Subcutaneous adipose tissue (tissue), 4 donors: ENCODE results near the gene LEMD3. TPM values are rescaled to one million over a fixed set of nuclear protein-coding genes. Genes with fewer than 3 reads are reported as not detected.

Experiments
- total RNA-seq, 4 donors: library from RNA; depleted of rRNA; stranded (reverse); fragments of >200 nt; gene quantifications; one replicate each; pipeline ENCODE4 v1.1.0, GENCODE V29; 2016
- TF ChIP-seq, protein P1 (sequence below): fragments of 450-650 bp; IDR thresholded peaks from one replicate; pipeline ENCODE4 v1.5.1; 2016; ENCODE audit warnings: low read depth, mild to moderate bottlenecking, control low read depth, antibody characterized with exemption, moderate library complexity

Gene LEMD3
- total RNA-seq, 4 donors from 2014 or later, result 20.0 to 36.0 (median 26.0) TPM

DNA sequence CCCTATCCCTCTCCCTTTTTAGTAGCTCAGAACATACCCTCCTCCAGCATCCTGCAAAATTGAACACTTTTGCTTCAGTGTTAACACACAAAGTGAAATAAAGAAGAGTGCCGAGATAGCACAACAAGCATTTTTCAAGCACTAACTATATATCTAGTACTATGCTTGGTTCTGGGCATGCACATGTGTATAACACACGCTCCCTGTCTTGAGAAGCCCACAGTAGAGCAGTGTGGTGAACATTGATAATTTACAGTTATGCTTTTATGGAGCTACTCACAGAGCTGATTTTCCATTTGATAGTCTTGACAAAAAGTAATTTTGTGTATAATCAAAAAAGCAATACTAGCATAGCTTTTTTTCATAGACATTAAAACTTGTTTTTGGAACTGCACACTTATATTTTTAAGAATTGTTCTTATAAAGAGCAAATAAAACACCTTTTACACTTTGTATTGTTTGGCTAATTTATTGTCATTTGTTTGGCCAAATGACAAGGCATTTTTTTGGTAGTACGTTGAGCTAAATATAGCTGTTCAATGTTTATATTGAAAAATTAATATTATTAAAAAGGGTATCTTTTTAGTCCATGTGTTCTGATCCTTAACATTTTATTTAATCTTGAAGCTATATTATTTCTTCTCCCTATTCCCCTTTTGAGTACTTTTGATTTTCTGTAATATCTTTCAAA lies 39.7 kb downstream of the LEMD3 start:
- TF ChIP-seq, protein P1, sequence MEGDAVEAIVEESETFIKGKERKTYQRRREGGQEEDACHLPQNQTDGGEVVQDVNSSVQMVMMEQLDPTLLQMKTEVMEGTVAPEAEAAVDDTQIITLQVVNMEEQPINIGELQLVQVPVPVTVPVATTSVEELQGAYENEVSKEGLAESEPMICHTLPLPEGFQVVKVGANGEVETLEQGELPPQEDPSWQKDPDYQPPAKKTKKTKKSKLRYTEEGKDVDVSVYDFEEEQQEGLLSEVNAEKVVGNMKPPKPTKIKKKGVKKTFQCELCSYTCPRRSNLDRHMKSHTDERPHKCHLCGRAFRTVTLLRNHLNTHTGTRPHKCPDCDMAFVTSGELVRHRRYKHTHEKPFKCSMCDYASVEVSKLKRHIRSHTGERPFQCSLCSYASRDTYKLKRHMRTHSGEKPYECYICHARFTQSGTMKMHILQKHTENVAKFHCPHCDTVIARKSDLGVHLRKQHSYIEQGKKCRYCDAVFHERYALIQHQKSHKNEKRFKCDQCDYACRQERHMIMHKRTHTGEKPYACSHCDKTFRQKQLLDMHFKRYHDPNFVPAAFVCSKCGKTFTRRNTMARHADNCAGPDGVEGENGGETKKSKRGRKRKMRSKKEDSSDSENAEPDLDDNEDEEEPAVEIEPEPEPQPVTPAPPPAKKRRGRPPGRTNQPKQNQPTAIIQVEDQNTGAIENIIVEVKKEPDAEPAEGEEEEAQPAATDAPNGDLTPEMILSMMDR, result no peak

DNA sequence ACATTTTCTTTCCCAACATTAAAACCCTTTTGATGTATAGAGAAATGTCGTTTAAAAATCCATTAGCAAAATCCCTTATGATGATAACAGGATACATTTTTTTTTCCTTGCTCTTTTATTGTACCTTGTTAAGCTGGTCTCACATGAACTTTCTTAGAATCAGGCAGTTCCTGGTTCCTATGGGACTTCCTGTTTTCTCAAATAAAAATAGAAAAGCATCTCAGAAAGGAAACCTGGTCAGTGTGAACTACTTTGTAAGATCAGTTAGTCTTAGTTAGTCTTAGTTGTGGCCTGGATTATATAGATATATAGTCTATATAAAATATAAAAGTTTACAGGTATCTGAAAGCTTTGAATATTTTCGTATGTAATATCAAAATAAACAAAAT lies 40.3 kb downstream of the LEMD3 start:
- TF ChIP-seq, protein P1, result no peak

DNA sequence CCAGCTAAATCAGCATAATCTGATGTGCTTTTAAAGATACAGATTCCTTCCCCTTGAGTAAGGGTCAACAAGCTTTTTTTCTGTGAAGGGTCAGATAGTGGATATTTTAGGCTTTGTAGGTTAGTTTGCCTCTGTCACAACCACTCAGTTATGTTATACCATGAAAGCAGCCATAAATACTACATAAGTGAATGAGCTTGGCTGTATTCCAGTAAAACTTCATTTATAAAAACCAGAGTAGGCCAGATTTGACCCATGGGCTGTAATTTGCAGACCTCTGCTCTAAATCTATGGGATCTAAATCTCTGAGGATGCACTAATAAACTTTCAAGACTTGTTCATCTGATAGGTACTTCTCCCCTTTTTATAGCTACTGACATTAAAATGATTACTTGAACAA lies 47.7 kb downstream of the LEMD3 start:
- TF ChIP-seq, protein P1, result no peak

DNA sequence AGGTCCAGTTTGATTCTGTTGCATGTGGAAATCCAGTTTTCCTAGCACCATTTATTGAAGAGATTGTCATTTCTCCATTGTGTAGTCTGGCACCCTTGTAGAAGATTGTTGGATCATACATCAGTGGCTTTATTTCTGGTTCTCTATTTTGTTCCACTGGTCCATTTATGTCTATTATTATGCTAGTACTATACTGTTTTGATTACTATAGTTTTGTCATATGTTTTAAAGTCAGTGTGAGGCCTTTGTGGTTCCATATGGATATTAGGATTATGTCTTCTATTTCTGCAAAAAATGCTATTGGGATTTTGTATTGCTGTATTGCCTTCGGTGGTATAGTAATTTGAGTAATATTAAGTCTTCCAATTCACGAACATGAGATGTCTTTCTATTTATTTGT lies 51.4 kb downstream of the LEMD3 start:
- TF ChIP-seq, protein P1, result no peak

DNA sequence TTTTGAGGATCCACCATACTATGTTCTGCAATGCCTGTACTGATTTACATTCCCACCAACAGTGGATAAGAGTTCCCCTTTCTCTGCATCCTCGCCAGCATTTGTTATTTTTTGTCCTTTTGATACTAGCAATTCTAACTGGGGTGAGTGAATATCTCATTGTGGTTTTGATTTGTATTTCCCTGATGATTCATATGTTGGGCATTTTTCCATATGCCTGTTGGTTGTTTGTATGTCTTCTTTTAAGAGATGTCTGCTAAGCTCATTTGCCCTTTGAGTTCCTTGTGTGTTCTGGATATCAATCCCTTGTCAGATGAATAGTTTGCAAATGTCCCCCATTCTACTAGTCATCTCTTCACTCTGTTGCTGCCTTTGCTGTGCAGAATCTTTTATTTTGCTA lies 60.1 kb downstream of the LEMD3 start:
- TF ChIP-seq, protein P1, result no peak

DNA sequence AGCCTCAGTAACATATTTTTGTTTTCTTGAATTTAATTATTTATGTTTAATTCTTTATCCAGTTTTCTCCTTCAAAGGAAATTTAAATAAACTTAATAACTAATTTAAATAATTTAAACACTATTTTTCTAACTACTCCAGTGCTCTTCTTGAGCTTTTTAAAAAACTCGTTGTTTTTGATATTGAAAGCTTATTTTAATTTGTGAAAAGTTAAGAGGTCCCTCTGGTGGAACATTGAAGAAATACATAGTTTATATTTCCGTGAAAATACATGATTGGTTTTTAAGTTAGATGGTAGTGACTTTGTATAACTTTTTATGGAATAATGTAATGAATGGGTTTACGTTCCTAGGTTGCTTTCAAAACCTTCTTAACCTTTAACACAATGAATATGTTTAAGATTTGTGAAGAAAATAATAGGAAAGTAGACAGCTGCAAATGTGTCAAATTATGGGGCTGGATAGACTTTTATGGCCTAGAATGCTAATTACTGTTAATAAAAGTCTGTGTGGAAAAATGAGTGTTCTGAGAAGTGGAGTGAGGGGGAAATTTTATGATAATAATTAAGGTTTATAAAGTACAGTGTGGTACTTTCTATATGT lies 63.2 kb downstream of the LEMD3 start:
- TF ChIP-seq, protein P1, result no peak

DNA sequence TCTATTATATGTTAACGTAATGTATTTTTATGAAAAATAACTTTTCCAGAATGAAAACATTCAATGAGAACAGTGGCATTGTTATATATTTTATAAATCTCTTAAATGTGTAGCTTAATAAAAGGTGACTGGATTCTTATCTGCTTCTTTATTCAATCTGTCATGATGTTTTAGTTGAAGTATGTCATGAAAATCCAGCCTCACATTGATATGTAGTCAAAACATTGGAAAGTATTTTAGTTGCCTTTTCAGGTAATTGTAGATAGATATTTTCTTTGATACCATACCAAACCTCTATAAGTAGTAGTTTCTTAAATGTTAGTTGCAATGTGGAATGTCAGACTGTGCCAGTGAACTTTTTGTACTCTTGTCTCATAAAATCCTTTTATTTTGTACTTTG lies 67.8 kb downstream of the LEMD3 start:
- TF ChIP-seq, protein P1, result no peak
